Omental fat pad (tissue), 4 donors: ENCODE measurements around the gene DAB2. TPM values are rescaled to one million over a fixed set of nuclear protein-coding genes. Genes with fewer than 3 reads are reported as not detected.
"Not testable (repeated sequence)": the region's sequence is repeated elsewhere in the genome, so short reads cannot be mapped to it uniquely, and the experiment has no call there.

Source experiments
- ATAC-seq: fragments of 150-250 bp; one replicate; pipeline ENCODE4 v1.9.1; 2016; ENCODE audit warnings: mild to moderate bottlenecking, moderate library complexity; ENCODE audit not compliant: low FRiP score
- DNase-seq: peaks from one replicate; pipeline ENCODE4 v3.0.0-alpha.2; 2019; ENCODE audit warnings: low spot score
- total RNA-seq, 4 donors: library from RNA; depleted of rRNA; stranded (reverse); fragments of >200 nt; gene quantifications; one replicate each; pipeline ENCODE4 v1.1.0, GENCODE V29; 2016
- TF ChIP-seq, protein P1 (sequence below), 3 donors: fragments of 450-650 bp; IDR thresholded peaks; one replicate each; pipeline ENCODE4 v1.5.1; 2016 to 2017; ENCODE audit warnings: antibody characterized with exemption in 3 of 3, mild to moderate bottlenecking in 3 of 3, moderate library complexity in 2 of 3

The DAB2 gene
- total RNA-seq, 4 donors from 2014 or later, result 141 to 255 (median 171) TPM

DNA sequence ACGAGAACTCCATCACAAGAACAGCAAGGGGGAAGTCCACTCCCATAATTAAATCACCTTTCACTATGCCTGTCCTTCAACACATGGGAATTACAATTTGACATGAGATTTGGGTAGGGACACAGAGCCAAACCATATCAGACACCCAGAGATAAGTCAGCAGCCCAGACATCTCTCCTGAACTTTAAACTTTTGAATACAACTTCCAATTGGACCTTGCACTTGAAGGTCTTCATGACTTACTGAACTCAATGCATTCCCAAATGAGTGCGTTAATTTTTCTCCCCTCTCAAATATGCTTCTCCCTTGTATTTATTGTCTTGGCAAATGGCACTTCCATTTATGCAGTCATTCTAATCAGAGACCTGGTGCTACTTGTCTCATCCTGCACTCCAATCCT lies 72.6 kb downstream of the DAB2 start:
- TF ChIP-seq, protein P1, sequence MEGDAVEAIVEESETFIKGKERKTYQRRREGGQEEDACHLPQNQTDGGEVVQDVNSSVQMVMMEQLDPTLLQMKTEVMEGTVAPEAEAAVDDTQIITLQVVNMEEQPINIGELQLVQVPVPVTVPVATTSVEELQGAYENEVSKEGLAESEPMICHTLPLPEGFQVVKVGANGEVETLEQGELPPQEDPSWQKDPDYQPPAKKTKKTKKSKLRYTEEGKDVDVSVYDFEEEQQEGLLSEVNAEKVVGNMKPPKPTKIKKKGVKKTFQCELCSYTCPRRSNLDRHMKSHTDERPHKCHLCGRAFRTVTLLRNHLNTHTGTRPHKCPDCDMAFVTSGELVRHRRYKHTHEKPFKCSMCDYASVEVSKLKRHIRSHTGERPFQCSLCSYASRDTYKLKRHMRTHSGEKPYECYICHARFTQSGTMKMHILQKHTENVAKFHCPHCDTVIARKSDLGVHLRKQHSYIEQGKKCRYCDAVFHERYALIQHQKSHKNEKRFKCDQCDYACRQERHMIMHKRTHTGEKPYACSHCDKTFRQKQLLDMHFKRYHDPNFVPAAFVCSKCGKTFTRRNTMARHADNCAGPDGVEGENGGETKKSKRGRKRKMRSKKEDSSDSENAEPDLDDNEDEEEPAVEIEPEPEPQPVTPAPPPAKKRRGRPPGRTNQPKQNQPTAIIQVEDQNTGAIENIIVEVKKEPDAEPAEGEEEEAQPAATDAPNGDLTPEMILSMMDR (IDR thresholded peaks at IDR 0.05), result no peak
- DNase-seq (no peak), ATAC-seq (no peak)

DNA sequence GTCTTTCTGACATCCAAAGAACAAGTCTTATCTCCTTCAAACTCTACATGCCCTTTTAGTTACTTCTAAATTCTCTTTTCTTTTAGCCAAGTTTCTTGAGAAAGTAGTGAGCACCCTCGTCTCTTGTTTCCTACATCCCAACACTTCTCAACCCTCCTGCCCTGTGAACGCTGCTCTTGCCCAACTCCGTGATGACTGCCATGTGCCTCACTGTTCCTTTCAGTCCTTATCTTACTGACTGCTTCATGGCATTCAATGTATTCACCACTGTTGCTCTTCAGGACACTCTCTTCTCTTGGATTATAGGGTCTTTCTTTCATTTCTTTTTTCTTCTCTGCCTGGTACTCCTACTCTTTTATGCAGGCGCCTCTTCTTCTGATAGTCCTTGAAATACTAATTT lies 75.3 kb downstream of the DAB2 start:
- no peak for ATAC-seq
- DNase-seq, result no peak
- TF ChIP-seq, protein P1 (IDR thresholded peaks at IDR 0.05), result no peak

DNA sequence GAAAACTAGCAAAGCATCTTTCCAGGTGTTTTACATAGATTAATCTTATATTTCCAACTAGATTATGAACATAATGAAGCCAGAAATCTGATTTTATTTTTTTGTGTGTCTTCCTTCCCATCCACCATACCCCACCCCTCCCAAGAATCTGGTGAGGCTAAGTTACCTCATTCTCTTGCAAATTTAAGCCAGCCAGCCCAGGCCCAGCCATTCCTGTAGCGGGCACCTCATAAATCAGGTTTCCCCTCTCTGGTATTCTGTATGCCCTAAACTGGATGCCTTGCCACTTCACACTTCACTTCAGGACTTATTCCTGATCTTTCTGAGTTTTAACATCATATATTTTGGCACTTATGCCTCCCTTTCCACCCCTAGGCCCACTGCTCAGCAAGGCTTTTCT lies 82.3 kb downstream of the DAB2 start:
- ATAC-seq (no peak), DNase-seq (no peak)
- TF ChIP-seq, protein P1 (IDR thresholded peaks at IDR 0.05), result no peak

DNA sequence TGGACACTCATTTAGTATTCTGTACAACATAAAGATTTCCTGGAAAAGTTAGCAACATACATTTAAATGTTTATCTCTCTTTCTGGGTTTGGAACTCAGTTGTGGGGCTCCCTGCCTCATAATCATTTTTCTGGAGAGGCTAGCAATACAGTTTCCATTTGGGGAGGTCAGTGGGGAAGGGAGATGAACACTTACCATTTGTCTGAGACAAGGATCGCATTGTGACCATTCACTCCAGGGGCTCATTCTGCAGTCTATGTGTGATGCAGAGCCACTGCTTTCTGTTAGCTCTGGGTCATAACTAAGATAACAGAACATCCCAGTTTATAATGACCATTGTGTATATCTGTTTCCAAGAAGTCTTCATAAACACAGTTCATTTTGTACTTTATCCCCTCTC lies 82.9 kb downstream of the DAB2 start:
- ATAC-seq (no peak), DNase-seq (no peak)
- TF ChIP-seq, protein P1 (IDR thresholded peaks at IDR 0.05), result no peak

DNA sequence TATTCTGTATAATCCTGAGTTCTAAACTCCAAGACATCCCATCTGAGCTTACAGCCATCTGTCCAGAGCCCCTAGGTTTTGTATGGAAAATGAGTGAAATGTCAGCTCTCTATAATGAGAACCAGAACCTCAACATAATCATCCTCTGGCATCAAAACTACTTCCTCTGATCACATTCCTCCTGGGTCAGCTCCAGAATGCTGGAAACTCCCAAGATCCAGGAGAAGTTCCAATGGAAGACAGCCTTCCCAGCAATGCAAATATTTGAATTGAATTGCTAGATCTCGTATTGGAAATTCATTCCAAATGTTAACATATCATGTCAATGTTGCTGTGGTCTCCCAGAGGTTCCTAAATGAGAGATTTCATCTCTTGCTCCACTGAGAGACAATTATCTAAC lies 84.3 kb downstream of the DAB2 start:
- ATAC-seq, result no peak
- TF ChIP-seq, protein P1 (IDR thresholded peaks at IDR 0.05), result no peak
- DNase-seq, result no peak

DNA sequence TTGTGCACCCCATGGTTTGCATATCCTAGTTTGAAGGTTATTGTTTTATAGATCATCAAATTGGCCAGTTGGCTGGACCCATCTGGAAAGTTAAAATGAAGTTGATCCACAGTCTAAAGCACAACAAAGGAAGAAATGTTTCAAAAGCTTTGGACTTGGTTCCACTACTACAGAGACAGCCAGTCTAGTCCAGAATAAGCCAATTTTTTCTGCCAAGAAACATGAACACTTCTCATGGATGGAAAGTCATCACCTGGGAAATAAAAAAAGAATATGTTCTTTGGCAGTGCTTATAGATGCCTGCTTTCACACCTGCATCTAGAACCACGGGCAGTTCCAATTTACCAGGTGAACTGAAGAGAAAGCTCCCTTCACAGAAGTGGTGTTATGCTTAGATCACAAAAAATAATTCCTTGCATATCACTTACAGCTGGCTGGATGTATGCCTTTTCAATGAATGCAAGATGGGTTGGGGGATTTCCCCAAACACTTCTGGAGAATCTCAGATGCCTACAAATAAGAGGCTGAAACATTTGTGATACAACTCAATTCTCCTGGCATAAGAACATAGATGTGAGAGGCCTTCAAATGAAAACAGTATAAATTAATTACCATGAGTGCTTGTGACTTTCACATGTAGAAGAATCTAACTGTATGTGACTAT lies 87.4 kb downstream of the DAB2 start:
- TF ChIP-seq, protein P1 (IDR thresholded peaks at IDR 0.05), result no peak
- DNase-seq, result no peak
- no peak for ATAC-seq

DNA sequence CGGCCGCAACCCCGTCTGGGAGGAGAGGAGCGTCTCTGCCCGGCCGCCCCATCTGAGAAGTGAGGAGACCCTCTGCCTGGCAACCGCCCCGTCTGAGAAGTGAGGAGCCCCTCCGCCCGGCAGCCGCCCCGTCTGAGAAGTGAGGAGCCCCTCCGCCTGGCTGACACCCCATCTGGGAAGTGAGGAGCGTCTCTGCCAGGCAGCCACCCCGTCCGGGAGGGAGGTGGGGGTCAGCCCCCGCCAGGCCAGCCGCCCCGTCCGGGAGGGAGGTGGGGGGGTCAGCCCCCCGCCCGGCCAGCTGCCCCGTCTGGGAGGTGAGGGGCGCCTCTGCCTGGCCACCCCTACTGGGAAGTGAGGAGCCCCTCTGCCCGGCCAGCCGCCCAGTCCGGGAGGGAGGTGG lies 90.5 kb downstream of the DAB2 start:
- DNase-seq, result not testable (repeated sequence)

More for the DNA sequence above, 90.5 kb downstream of the DAB2 start:
- ATAC-seq, result not testable (repeated sequence)
